ENCODE measurements around the gene FUBP3.

Gene FUBP3

GRCh38 chr9:130639866-130640555 lies 60.6 kb downstream of the FUBP3 start:
- Mint-ChIP-seq H3K36me3 (peaks cover 22 to 30% of the 10 kb centered on the region in 2 donors), H3K9me3 (no peaks in the 10 kb centered on the region), H3K27ac (no peak overlapping the region), H3K4me1 (no peaks in the 10 kb centered on the region), H3K4me3 (no peak overlapping the region), H3K27me3 (no peaks in the 10 kb centered on the region)
- no peak for DNase-seq
- ATAC-seq (replicated peaks): no peak

DNA sequence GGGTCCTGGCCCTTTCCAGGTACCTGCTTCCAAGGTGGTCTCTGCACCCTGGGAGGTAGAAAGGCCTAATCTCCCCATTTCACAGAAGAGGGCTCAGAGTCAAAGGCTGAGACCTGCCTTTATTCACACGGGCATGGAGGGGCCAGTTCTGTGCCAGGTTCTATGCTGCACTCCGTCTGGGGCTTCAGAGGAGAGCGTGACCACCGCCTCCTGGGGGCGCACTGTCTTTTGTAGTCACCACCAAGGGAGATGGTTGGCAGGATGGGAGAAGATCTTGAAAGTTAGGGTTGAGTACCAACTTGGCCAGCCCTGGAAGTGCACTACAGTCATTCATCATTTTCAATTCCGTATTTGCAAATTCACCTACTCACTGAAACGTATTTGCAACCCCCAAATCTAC lies 61.3 kb downstream of the FUBP3 start:
- no peaks in the 10 kb centered on the region for H3K9me3 Mint-ChIP-seq
- no peaks in the 10 kb centered on the region for H3K4me1 Mint-ChIP-seq
- no peak overlapping the region for H3K27ac Mint-ChIP-seq
- H3K36me3 Mint-ChIP-seq: peaks cover 19 to 26% of the 10 kb centered on the region in 2 donors
- H3K4me3 Mint-ChIP-seq: no peak overlapping the region
- ATAC-seq (replicated peaks): no peak
- H3K27me3 Mint-ChIP-seq: no peaks in the 10 kb centered on the region
- DNase-seq: no peak

DNA sequence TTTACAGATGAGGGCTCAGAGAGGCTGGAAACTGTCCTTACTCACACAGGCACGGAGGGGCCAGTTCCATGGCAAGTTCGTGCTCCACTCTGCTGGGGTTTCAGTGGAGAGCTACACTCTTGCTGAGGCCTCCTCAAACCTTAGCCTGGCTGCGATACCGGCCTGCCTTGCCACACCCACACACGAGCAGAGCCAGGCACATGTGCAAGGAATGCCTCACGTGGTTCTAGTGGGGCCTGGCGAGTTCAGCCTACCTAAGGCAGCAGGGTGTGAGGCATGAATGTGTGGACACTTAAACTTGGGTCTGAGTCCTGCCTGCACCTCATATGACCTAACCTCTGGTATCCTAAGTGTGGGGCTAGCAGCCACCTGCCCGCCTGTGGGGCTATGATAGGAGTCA lies 63.5 kb downstream of the FUBP3 start:
- no peaks in the 10 kb centered on the region for H3K4me1 Mint-ChIP-seq
- peaks cover 13 to 14% of the 10 kb centered on the region in 2 donors for H3K36me3 Mint-ChIP-seq
- no peak overlapping the region for H3K27ac Mint-ChIP-seq
- peaks cover 4 to 8% of the 10 kb centered on the region in 2 donors for H3K9me3 Mint-ChIP-seq
- no peak overlapping the region for H3K4me3 Mint-ChIP-seq
- ATAC-seq (replicated peaks): no peak
- peaks cover 4 to 12% of the 10 kb centered on the region in 2 donors for H3K27me3 Mint-ChIP-seq
- DNase-seq: no peak

GRCh38 chr9:130651221-130651620 lies 71.8 kb downstream of the FUBP3 start:
- Mint-ChIP-seq H3K4me3 (no peak overlapping the region), H3K36me3 (no peaks in the 10 kb centered on the region), H3K4me1 (no peaks in the 10 kb centered on the region), H3K27ac (no peak overlapping the region), H3K9me3 (peaks cover 4 to 7% of the 10 kb centered on the region in 2 donors), H3K27me3 (peaks cover 26 to 52% of the 10 kb centered on the region in 2 donors)
- DNase-seq (no peak), ATAC-seq (replicated peaks) (no peak)

DNA sequence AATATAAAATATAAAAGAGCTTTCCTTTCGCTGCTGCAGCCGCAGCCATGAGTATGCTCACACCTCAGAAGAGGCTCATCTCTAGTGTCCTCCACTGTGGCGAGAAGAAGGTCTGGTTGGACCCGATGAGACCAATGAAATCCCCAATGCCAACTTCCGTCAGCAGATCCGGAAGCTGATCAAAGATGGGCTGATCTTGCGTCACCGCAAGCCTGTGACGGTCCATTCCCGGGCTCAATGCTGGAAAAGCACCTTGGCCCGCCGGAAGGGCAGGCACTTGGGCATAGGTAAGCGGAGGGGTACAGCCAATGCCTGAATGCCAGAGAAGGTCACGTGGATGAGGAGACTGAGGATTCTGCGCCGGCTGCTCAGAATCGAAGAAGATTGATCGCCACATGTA lies 72.4 kb downstream of the FUBP3 start:
- DNase-seq (no peak), ATAC-seq (replicated peaks) (no peak)
- Mint-ChIP-seq H3K4me3 (no peak overlapping the region), H3K9me3 (peaks cover 2 to 3% of the 10 kb centered on the region in 2 donors), H3K27me3 (peaks cover 30 to 54% of the 10 kb centered on the region in 2 donors), H3K36me3 (no peaks in the 10 kb centered on the region), H3K27ac (no peak overlapping the region), H3K4me1 (no peaks in the 10 kb centered on the region)

- Mint-ChIP-seq H3K9me3 (no peaks in the 10 kb centered on the region), H3K27me3 (peaks cover 47 to 70% of the 10 kb centered on the region in 2 donors), H3K27ac (no peak overlapping the region), H3K4me1 (peaks cover 2 to 4% of the 10 kb centered on the region in 2 donors), H3K36me3 (peaks cover 1 to 3% of the 10 kb centered on the region in 2 donors), H3K4me3 (no peak overlapping the region)
- DNase-seq: no peak
- no peak for ATAC-seq (replicated peaks)
Observed at GRCh38 chr9:130654879-130655278, 75.5 kb downstream of the FUBP3 start.

- Mint-ChIP-seq H3K9me3 (no peaks in the 10 kb centered on the region), H3K4me3 (no peak overlapping the region), H3K27ac (no peak overlapping the region), H3K4me1 (peaks cover 18 to 40% of the 10 kb centered on the region in 2 donors), H3K36me3 (peaks cover 1 to 3% of the 10 kb centered on the region in 2 donors), H3K27me3 (peaks cover 60 to 91% of the 10 kb centered on the region in 2 donors)
- ATAC-seq (replicated peaks) (no peak), DNase-seq (no peak)
Observed at GRCh38 chr9:130658893-130659698, 79.7 kb downstream of the FUBP3 start.

DNA sequence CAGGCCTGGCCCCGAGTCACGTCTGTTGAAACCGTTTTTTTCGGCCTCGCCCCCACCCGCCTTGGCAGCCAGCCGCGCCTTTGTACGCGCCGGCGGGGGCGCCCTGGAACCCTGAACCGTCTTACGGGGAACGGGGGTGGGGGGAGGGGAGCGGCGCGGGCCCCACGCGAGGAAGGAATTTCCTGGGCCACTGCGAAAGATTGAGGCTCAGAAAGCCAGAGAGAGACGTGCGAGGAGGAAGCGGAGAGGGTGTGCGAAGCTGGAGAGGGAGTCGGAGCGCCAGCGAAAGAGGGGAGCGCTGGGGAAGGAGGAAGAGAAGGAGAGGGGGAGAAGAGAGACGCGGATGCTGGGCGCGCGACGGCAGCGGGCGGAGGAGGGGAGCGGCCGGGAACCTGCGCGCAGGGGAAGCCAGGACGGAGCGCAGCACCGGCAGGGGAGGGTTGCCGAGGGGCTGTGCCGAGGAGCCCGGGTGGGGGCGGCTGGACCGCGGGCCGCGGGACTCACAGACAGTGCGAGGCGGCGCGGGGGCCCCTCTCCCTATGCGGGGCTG lies 80.4 kb downstream of the FUBP3 start:
- Mint-ChIP-seq H3K27me3 (peaks cover 62 to 97% of the 10 kb centered on the region in 2 donors), H3K36me3 (peaks cover 1 to 3% of the 10 kb centered on the region in 2 donors), H3K4me3 (peak overlapping the region; percentile 60 to 75), H3K27ac (peak overlapping the region; percentile 9), H3K9me3 (no peaks in the 10 kb centered on the region), H3K4me1 (peaks cover 21 to 46% of the 10 kb centered on the region in 2 donors)
- DNase-seq: no peak
- ATAC-seq (replicated peaks): no peak

GRCh38 chr9:130660326-130660682 lies 80.9 kb downstream of the FUBP3 start:
- no peaks in the 10 kb centered on the region for H3K9me3 Mint-ChIP-seq
- no peak overlapping the region for H3K27ac Mint-ChIP-seq
- H3K4me3 Mint-ChIP-seq: peak overlapping the region; percentile 25 to 32
- peaks cover 22 to 51% of the 10 kb centered on the region in 2 donors for H3K4me1 Mint-ChIP-seq
- no peak for ATAC-seq (replicated peaks)
- H3K36me3 Mint-ChIP-seq: peaks cover 1 to 4% of the 10 kb centered on the region in 2 donors
- no peak for DNase-seq
- H3K27me3 Mint-ChIP-seq: peaks cover 63 to 97% of the 10 kb centered on the region in 2 donors

GRCh38 chr9:130660683-130661450 lies 81.5 kb downstream of the FUBP3 start:
- peak overlapping the region; percentile 56 to 78 for H3K4me3 Mint-ChIP-seq

GRCh38 chr9:130661451-130662098 lies 82.2 kb downstream of the FUBP3 start:
- Mint-ChIP-seq H3K4me3 (peak overlapping the region; percentile 19 to 78), H3K4me1 (peaks cover 28 to 64% of the 10 kb centered on the region in 2 donors), H3K27me3 (peaks cover 59 to 97% of the 10 kb centered on the region in 2 donors)

More at GRCh38 chr9:130660683-130661450, 81.5 kb downstream of the FUBP3 start:
- peak in 1 of 2 donors; percentile 24 for ATAC-seq (replicated peaks)
- Mint-ChIP-seq H3K4me1 (peaks cover 26 to 57% of the 10 kb centered on the region in 2 donors), H3K9me3 (no peaks in the 10 kb centered on the region), H3K27ac (peak overlapping the region; percentile 65), H3K36me3 (peaks cover 1 to 6% of the 10 kb centered on the region in 2 donors), H3K27me3 (peaks cover 62 to 97% of the 10 kb centered on the region in 2 donors)
- DNase-seq: no peak

DNA sequence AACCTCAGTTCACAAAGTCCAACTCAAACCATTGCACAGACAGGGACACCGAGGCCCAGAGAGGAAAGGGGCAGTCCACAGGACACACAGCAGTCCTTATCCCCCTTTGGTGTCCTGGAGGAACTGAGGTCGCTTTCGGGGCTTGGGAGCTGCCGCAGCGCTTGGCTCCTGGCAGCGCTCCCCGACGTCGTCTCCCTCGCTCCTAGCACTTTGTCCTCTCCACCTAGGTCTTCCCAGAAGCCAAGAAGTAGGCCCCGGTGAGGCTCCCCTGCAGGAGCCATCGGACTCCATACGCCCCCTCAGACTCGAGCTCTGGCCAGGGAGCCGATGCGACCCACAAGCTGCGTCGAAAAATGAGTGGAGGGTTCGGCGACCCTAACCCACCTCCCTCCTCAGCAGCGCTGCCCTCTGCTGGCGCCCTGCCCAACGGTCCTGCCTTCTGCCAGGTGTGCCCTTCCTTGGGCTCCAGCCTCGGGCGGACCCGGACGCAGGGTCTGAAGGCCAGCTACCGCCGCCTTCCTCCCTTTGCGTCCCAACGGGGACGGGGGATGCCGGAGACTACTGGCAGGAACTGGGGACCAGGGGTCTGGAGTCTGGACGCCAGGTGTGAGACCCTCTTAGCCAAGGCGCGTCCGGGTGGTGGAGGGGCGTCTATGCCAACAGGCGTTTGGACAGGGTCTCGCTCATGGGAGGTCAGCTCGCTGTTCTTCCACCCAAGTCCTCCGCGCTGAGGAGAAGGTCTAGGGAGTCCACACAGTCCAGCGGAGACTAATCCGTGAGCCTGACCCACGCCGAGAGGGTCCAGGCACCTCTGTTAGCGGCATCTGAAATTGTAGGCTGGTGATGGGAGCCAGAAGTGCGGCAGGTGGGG lies 83.0 kb downstream of the FUBP3 start:
- peaks cover 1 to 6% of the 10 kb centered on the region in 2 donors for H3K36me3 Mint-ChIP-seq
- peaks cover 59 to 97% of the 10 kb centered on the region in 2 donors for H3K27me3 Mint-ChIP-seq
- peak overlapping the region; percentile 66 to 78 for H3K4me3 Mint-ChIP-seq
- DNase-seq (no peak), ATAC-seq (replicated peaks) (no peak)
- H3K9me3 Mint-ChIP-seq: no peaks in the 10 kb centered on the region
- peak overlapping the region; percentile 97 for H3K27ac Mint-ChIP-seq
- H3K4me1 Mint-ChIP-seq: peaks cover 28 to 69% of the 10 kb centered on the region in 2 donors

More at GRCh38 chr9:130661451-130662098, 82.2 kb downstream of the FUBP3 start:
- ATAC-seq (replicated peaks) (no peak), DNase-seq (no peak)
- Mint-ChIP-seq H3K9me3 (no peaks in the 10 kb centered on the region), H3K36me3 (peaks cover 1 to 6% of the 10 kb centered on the region in 2 donors), H3K27ac (peak overlapping the region; percentile 81)

- DNase-seq (no peak), ATAC-seq (replicated peaks) (no peak)
- peak overlapping the region; percentile 66 to 78 for H3K4me3 Mint-ChIP-seq
- peaks cover 28 to 69% of the 10 kb centered on the region in 2 donors for H3K4me1 Mint-ChIP-seq
- H3K27me3 Mint-ChIP-seq: peaks cover 60 to 97% of the 10 kb centered on the region in 2 donors
- peaks cover 1 to 6% of the 10 kb centered on the region in 2 donors for H3K36me3 Mint-ChIP-seq
- H3K27ac Mint-ChIP-seq: peak overlapping the region; percentile 97
- no peaks in the 10 kb centered on the region for H3K9me3 Mint-ChIP-seq
Observed at GRCh38 chr9:130662970-130663257, 83.5 kb downstream of the FUBP3 start.
